Left forelimb (tissue), 1 donor: ENCODE results near the gene BNC2.
"Not testable (repeated sequence)": the region's sequence is repeated elsewhere in the genome, so short reads cannot be mapped to it uniquely, and the experiment has no call there.

Experiments used
- DNase-seq: peaks from one replicate; pipeline ENCODE4 v3.0.0-alpha.2; 2018; ENCODE audit warnings: low spot score

The BNC2 gene

GRCh38 chr9:16501141-16501540 lies 369.3 kb downstream of the BNC2 start:
- no peak for DNase-seq

DNA sequence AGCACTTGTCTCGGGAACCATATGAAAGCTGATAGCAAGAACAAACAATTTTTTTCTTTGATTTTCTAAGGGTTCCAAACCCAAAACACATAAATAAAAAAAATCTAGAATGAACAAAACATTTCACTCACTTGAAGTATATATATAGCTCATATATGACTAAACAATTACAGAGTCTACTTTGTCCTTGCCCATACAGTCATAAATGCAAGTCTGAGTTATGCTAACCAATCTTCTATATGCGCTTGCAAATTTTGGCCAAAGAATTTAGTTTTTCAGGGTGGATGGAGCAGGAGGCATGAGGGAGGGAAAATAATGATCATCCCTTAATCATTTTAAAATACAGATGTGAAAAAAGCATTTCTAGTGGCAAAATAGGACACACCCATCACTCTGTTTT lies 370.1 kb downstream of the BNC2 start:
- no peak for DNase-seq

DNA sequence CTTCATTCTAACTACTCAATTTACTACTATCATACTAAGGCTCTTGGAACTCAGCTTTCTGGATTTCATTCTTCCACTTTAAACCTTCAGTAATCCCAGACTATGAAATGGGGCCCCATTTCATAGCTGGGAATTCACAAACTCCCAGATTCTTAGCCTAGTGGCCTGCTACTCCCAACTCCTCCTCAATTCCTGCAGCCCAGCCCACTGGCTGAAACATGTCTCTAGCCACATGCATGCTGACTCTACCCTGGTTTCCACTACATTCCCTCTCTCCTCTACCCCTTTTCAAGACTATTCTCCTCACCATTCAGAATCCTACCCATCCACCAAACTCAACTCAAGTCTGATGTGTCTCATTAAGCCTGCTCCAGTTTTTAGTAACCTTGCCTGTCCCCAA lies 370.6 kb downstream of the BNC2 start:
- no peak for DNase-seq

DNA sequence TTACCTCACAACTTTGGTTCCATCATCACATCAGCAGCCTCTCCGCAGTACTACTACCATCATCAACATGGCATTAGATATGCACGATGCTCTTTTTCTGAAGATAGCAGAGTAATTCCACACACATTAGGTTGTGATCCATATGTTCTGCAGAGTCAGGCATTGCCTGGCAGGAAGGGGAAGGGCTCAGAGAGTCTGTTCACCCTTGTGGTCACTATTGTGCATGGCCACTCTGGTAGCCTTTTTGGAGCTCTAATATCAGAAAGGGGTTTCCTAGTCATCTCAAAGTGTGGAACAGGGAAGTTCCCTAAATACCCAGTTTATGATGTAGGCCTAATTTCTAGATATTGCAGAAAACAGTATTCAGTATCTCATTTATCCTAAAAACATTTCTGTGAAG lies 373.6 kb downstream of the BNC2 start:
- DNase-seq: no peak

DNA sequence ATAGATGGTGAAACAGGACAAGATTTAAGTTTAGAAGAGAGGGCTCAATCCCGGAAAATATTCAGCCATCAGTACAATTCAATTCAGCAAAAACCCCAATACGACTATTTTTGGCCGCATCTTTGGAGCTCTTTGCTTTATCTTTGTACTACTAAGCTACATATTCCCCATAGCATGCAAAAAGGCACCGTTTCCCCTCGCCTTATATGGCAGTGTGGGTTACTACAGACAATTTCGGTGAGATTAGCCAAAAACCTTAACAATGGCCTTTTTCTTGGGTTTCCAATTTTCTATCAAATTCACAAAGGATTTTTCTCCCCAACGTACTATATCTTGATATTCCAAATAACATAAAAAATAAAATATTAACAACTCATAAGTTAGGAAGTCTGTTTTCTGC lies 382.6 kb downstream of the BNC2 start:
- DNase-seq: no peak

GRCh38 chr9:16485575-16486321 lies 384.7 kb downstream of the BNC2 start:
- DNase-seq: no peak

GRCh38 chr9:16485160-16485559 lies 385.3 kb downstream of the BNC2 start:
- no peak for DNase-seq

- DNase-seq: no peak
Measured at GRCh38 chr9:16484744-16485143, 385.7 kb downstream of the BNC2 start.

DNA sequence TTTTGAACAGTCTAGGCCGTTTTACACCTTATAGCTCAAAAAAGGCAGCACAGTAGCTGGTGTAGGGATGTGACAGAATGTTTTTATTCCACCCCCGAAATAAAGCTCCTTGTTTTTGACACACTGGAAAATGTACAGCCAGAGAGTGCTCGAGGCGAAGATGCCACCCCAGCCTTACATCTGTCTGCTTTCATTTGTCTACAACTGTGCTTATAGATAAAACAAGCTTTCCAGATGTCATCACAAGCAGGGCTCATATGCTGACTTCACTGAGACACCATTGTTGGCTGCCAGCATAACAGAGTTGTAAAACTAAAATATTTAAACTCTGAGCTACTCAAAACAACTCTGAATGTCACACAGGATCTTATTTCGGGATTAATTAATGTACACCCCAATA lies 386.3 kb downstream of the BNC2 start:
- no peak for DNase-seq

GRCh38 chr9:16482764-16483163 lies 387.7 kb downstream of the BNC2 start:
- no peak for DNase-seq

GRCh38 chr9:16480584-16480983 lies 389.9 kb downstream of the BNC2 start:
- DNase-seq: not testable (repeated sequence)

GRCh38 chr9:16475996-16476395 lies 394.5 kb downstream of the BNC2 start:
- DNase-seq: no peak

DNA sequence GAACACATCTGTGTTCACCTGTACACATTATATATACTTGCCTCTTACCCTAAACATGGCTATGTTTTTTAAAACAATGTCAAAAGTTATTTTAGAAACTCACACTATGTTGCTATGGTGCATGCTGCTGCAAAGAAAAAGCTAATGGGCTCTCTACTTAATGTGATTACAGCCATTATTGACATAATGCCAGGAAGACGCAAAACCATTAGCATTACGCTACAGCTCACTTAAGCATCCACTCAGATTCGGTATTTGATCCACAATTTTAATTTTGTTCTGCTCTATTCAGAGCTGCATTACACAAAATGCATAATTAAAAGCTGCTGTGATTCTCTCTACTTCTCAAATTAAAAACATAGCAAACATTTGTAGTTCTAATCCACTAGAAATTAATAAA lies 395.2 kb downstream of the BNC2 start:
- DNase-seq: no peak

GRCh38 chr9:16469184-16469583 lies 401.3 kb downstream of the BNC2 start:
- DNase-seq: no peak

DNA sequence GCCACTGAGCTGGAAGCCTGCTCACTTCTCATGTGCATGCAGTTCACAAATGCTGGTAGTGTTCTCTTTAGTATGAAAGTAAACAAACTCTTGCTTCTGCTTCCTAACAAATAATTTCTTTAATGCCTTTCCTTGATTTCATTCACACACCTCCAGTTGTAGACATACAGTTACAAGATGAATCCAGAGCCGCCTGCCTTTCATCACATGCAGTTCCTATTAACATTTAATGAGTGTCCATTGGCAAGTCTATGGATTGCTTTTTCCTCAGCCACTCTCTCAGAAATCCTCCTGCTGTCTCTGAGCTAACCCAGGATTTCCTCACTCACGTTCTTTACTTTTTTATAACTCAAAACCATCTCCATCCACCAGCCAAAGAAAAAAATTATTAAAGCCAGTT lies 408.6 kb downstream of the BNC2 start:
- DNase-seq: no peak

GRCh38 chr9:16461137-16461840 lies 409.2 kb downstream of the BNC2 start:
- no peak for DNase-seq

GRCh38 chr9:16460696-16461095 lies 409.8 kb downstream of the BNC2 start:
- DNase-seq: no peak

GRCh38 chr9:16459421-16460148 lies 410.9 kb downstream of the BNC2 start:
- DNase-seq: no peak

- DNase-seq: no peak
Measured at GRCh38 chr9:16458696-16459420, 411.6 kb downstream of the BNC2 start.

DNA sequence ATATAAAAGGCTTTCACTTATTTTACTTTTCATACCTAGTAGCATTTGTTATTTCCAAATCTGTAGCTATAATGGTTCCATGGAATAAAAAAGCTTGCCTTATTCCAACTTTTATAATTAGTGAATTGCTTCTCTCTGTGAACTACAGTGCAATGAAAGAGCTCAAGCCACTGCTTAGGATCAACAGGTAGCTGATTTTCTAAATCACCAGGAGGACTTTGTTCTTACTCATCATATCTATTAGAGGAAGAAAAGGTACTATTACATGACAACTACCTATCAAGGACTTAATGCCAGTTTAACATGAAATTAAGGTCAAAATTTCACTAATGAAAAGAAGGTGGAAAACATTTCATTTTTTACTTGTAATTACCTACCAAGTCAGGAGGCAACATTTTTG lies 414.6 kb downstream of the BNC2 start:
- no peak for DNase-seq

DNA sequence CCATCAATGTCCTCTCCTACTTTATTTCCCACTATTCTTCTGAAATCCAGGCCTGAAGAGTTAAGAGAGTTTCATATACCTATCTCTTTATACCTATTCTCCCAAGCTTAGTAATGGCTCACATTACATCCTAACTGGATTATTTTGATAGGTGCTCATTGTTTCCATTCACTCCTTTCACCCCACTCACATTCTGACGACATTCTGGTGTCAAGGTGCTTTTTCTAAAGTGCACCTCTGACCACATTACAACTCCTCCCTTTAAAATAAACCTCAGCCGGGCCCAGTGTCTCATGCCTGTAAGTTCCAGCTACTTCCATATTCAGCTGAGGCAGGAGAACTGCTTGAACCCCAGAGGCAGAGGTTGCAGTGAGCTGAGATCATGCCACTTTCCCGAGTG lies 417.1 kb downstream of the BNC2 start:
- DNase-seq: no peak

- no peak for DNase-seq
Measured at GRCh38 chr9:16450578-16450977, 419.9 kb downstream of the BNC2 start.
